RWPE1 (cell line): ENCODE results near the gene EYS.

Experiments
- CTCF ChIA-PET: fragments of 350-600 bp; sonication (Branson Sonifier 250); formaldehyde crosslinking; extraction: SDS; loops from one replicate; lab custom pipeline; 2021; lab: Yijun Ruan, JAX
- POLR2A ChIA-PET: fragments of 400-600 bp; formaldehyde crosslinking; extraction: SDS; loops from one replicate; lab custom pipeline; 2020; ENCODE audit warnings: antibody characterized with exemption; ENCODE audit not compliant: low non-redundant PET; lab: Yijun Ruan, JAX
- DNase-seq: peaks from one replicate; pipeline ENCODE4 v3.0.0; 2012; ENCODE audit warnings: low spot score
- H3K27ac ChIP-seq: fragments of 450-650 bp; 2 replicates; pipeline ENCODE4 v1.5.1; 2017
- CTCF ChIP-seq: fragments of 450-650 bp; conservative IDR thresholded peaks from 2 replicates; pipeline ENCODE4 v1.5.1; 2017; ENCODE audit warnings: low read depth, mild to moderate bottlenecking

The EYS gene

GRCh38 chr6:64227863-64228262 is 1479.2 kb downstream of the EYS start:
- ChIA-PET CTCF (no interaction called here), POLR2A (no interaction called here)
- DNase-seq = no peak
- no peak overlapping the region for H3K27ac ChIP-seq
- no peak for TF ChIP-seq CTCF

- no peak overlapping the region for H3K27ac ChIP-seq
- DNase-seq = no peak
- POLR2A ChIA-PET = no interaction called here
- no peak for TF ChIP-seq CTCF
- CTCF ChIA-PET = interaction anchor here (0.6 kb wide), 1 partner anchor 148 kb away, joined by 3 read pairs; no protein-coding TSS in a partner anchor
Measured at GRCh38 chr6:64225503-64225902, 1481.5 kb downstream of the EYS start.

- no peak for TF ChIP-seq CTCF
- no peak overlapping the region for H3K27ac ChIP-seq
- no peak for DNase-seq
- ChIA-PET POLR2A (no interaction called here), CTCF (interaction anchor here (0.6 kb wide), 1 partner anchor 147 kb away, joined by 3 read pairs; no protein-coding TSS in a partner anchor)
Measured at GRCh38 chr6:64224819-64225218, 1482.2 kb downstream of the EYS start.

- CTCF ChIA-PET = no interaction called here
- H3K27ac ChIP-seq = no peak overlapping the region
- TF ChIP-seq CTCF = no peak
- DNase-seq = no peak
- POLR2A ChIA-PET = no interaction called here
Measured at GRCh38 chr6:64221776-64222175, 1485.2 kb downstream of the EYS start.

- no peak overlapping the region for H3K27ac ChIP-seq
- DNase-seq = no peak
- TF ChIP-seq CTCF = no peak
- ChIA-PET POLR2A (no interaction called here), CTCF (no interaction called here)
Measured at GRCh38 chr6:64220801-64221200, 1486.2 kb downstream of the EYS start.

GRCh38 chr6:64217721-64218620 is 1489.1 kb downstream of the EYS start:
- no peak for DNase-seq
- ChIA-PET CTCF (no interaction called here), POLR2A (no interaction called here)
- no peak overlapping the region for H3K27ac ChIP-seq
- no peak for TF ChIP-seq CTCF
